Measurements from ENCODE around the gene CDKN2B.

DNA sequence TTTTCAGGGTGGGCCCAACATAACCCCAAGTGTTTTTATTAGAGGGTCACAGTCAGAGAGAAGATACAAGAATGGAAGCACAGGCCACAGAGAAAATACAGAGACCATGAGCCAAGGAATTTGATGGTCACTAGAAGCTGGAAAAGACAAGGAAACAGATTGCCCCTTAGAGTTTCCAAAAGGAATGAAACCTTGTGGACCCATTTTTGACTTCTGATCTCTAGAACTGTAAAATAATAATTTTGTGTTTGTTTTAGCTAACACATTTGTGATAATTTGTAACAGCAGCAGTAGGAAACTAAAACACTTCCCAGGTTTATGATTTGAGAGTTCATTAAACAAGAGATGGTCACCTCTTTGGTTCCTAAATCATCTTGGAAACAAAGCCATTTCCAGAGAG, 36.7 kb downstream of the CDKN2B start:
- TF ChIP-seq, protein P1, sequence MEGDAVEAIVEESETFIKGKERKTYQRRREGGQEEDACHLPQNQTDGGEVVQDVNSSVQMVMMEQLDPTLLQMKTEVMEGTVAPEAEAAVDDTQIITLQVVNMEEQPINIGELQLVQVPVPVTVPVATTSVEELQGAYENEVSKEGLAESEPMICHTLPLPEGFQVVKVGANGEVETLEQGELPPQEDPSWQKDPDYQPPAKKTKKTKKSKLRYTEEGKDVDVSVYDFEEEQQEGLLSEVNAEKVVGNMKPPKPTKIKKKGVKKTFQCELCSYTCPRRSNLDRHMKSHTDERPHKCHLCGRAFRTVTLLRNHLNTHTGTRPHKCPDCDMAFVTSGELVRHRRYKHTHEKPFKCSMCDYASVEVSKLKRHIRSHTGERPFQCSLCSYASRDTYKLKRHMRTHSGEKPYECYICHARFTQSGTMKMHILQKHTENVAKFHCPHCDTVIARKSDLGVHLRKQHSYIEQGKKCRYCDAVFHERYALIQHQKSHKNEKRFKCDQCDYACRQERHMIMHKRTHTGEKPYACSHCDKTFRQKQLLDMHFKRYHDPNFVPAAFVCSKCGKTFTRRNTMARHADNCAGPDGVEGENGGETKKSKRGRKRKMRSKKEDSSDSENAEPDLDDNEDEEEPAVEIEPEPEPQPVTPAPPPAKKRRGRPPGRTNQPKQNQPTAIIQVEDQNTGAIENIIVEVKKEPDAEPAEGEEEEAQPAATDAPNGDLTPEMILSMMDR (conservative IDR thresholded peaks at IDR 0.05), result no peak
- no peak for TF ChIP-seq ZFX (IDR thresholded peaks at IDR 0.05)
